ENCODE measurements around the gene EXOC3L4. TPM values are rescaled to one million over a fixed set of nuclear protein-coding genes. Genes with fewer than 3 reads are reported as not detected.

The EXOC3L4 gene
- total RNA-seq, 1 donor from 2014 or later = 1.1 TPM

GRCh38 chr14:103133210-103134140, 39.0 kb downstream of the EXOC3L4 start:
- no peak for DNase-seq

GRCh38 chr14:103134405-103134804, 39.9 kb downstream of the EXOC3L4 start:
- no peak for DNase-seq

- DNase-seq = no peak
These were observed 40.4 kb downstream of the EXOC3L4 start for GRCh38 chr14:103134919-103135318.

GRCh38 chr14:103135333-103136260, 41.1 kb downstream of the EXOC3L4 start:
- no peak for DNase-seq

- DNase-seq = no peak
These were observed 42.1 kb downstream of the EXOC3L4 start for GRCh38 chr14:103136388-103137271.

- no peak for DNase-seq
These were observed 43.3 kb downstream of the EXOC3L4 start for GRCh38 chr14:103137689-103138300.

- no peak for DNase-seq
These were observed 44.0 kb downstream of the EXOC3L4 start for GRCh38 chr14:103138301-103139131.

GRCh38 chr14:103139132-103140025, 44.9 kb downstream of the EXOC3L4 start:
- DNase-seq = no peak

GRCh38 chr14:103140316-103141109, 46.0 kb downstream of the EXOC3L4 start:
- DNase-seq = no peak

- DNase-seq = no peak
These were observed 46.7 kb downstream of the EXOC3L4 start for GRCh38 chr14:103141117-103141796.

- no peak for DNase-seq
These were observed 47.5 kb downstream of the EXOC3L4 start for GRCh38 chr14:103142026-103142425.

GRCh38 chr14:103142721-103143302, 48.3 kb downstream of the EXOC3L4 start:
- no peak for DNase-seq

GRCh38 chr14:103143506-103143905, 49.0 kb downstream of the EXOC3L4 start:
- no peak for DNase-seq

- DNase-seq = no peak
These were observed 49.6 kb downstream of the EXOC3L4 start for GRCh38 chr14:103144085-103144484.

GRCh38 chr14:103146141-103146709, 51.7 kb downstream of the EXOC3L4 start:
- no peak for DNase-seq

GRCh38 chr14:103149351-103150237, 55.1 kb downstream of the EXOC3L4 start:
- no peak for DNase-seq
